Panc1 (cell line): ENCODE data around the gene MUL1. TPM values are rescaled to one million over a fixed set of nuclear protein-coding genes. Genes with fewer than 3 reads are reported as not detected.

Experiments
- ATAC-seq: fragments of 200-7000 bp; cut with Tn5 transposase; 2 replicates; pipeline ENCODE4 v1.9.1; 2020; ENCODE audit warnings: mild to moderate bottlenecking, moderate library complexity
- BruUV-seq: library from RNA; stranded (reverse); fragments of 400-500 nt; replicated peaks from 2 replicates; lab custom pipeline; 2021; lab: Mats Ljungman, UMichigan
- CTCF ChIA-PET: fragments of 300-600 bp; sonication (Branson Sonifier 250); formaldehyde crosslinking; loops from one replicate; lab custom pipeline; 2022; ENCODE audit warnings: antibody characterized with exemption; lab: Charles Lee
- POLR2A ChIA-PET: fragments of 300-600 bp; sonication (Branson Sonifier 250); formaldehyde crosslinking; loops from one replicate; lab custom pipeline; 2022; ENCODE audit warnings: antibody characterized with exemption; lab: Charles Lee
- DNase-seq: peaks from one replicate; pipeline ENCODE4 v3.0.0-alpha.2; 2010; ENCODE audit warnings: low read depth, low spot score
- H3K27ac ChIP-seq: 2 replicates; pipeline ENCODE4 v1.5.1; 2011; ENCODE audit warnings: mild to moderate bottlenecking, low read length, inconsistent platforms
- H3K27me3 ChIP-seq: fragments of 200-500 bp; sonication (Bioruptor generic); 2 replicates; pipeline ENCODE4 v1.6.0; 2014; ENCODE audit warnings: low read length, inconsistent platforms; ENCODE audit not compliant: control insufficient read depth, insufficient read depth
- H3K36me3 ChIP-seq: fragments of 200-500 bp; sonication (Bioruptor generic); 2 replicates; pipeline ENCODE4 v1.5.1; 2014; ENCODE audit warnings: inconsistent platforms, mild to moderate bottlenecking, low read length, moderate library complexity; ENCODE audit not compliant: control insufficient read depth, insufficient read depth
- H3K4me1 ChIP-seq: 2 replicates; pipeline ENCODE4 v1.5.1; 2011; ENCODE audit warnings: inconsistent platforms, mild to moderate bottlenecking, low read length, moderate library complexity; ENCODE audit not compliant: control insufficient read depth, insufficient read depth
- H3K4me3 ChIP-seq, 2 experiments: 2 replicates each; pipeline ENCODE4 v1.5.1; 2011 to 2012; ENCODE audit warnings: low read depth in 2 of 2, low read length in 2 of 2, mild to moderate bottlenecking in 2 of 2, inconsistent platforms in 1 of 2, moderate library complexity in 1 of 2
- H3K9me3 ChIP-seq: fragments of 200-500 bp; sonication (Bioruptor generic); 2 replicates; pipeline ENCODE4 v1.5.1; 2014; ENCODE audit warnings: low read depth, mild to moderate bottlenecking, inconsistent platforms, low read length, moderate library complexity; ENCODE audit not compliant: control insufficient read depth, insufficient read depth
- POLR2AphosphoS5 ChIP-seq: IDR thresholded peaks from 2 replicates; pipeline ENCODE4 v1.6.1; 2012; ENCODE audit warnings: mild to moderate bottlenecking, low read depth, low read length, moderate library complexity
- SIN3A ChIP-seq: IDR thresholded peaks from 2 replicates; pipeline ENCODE4 v1.6.1; 2012; ENCODE audit warnings: low read depth, mild to moderate bottlenecking, low read length, moderate library complexity, borderline replicate concordance; ENCODE audit not compliant: insufficient read depth
- in situ Hi-C: cut with HindIII; loops from 2 replicates; pipeline ENCODE4 v1.10.0; 2016; ENCODE audit warnings: low sequenced_read_pairs, low pct_unique_long_range_greater_than_20kb
- intact Hi-C: fragments of 100-400 bp; cut with micrococcal nuclease; formaldehyde crosslinking; loops from one replicate; pipeline ENCODE4 v1.10.0; 2022; ENCODE audit not compliant: unreplicated experiment
- total RNA-seq: library from RNA; stranded (reverse); gene quantifications from one replicate; pipeline ENCODE4 v1.2.1, GENCODE V29; 2021; ENCODE audit not compliant: unreplicated experiment
- TF ChIP-seq, protein P1 (sequence below): fragments of 450-650 bp; IDR thresholded peaks from 2 replicates; pipeline ENCODE4 v1.5.1; 2017; ENCODE audit warnings: mild to moderate bottlenecking

Gene MUL1
- total RNA-seq, 1 experiment from 2014 or later = 39.4 TPM

DNA sequence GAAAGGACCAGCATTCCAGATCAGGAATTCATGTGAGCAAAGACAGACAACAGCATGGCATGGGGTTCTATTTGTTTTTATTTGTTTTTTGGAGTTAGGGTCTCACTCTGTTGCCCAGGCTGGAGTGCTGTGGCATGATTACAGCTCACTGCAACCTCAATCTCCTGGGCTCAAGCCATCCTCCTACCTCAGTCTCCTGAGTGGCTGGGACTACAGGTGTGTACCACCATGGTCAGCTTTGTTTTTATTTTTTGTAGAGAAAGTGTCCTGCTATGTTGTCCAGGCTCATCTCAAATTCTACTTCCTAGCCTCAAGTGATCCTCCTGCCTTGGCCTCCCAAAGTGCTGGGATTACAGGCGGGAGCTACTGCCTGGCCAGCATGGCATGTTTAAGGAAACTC lies 12.3 kb downstream of the MUL1 start:
- ChIA-PET CTCF (no interaction called here), POLR2A (no interaction called here)
- in situ Hi-C loops (no loop called here), intact Hi-C loops (no loop called here)
- DNase-seq (no peak), ATAC-seq (no peak)
- no peaks in the 10 kb centered on the region for H3K9me3 ChIP-seq
- no peaks in the 10 kb centered on the region for H3K27me3 ChIP-seq
- H3K4me3 ChIP-seq = no peak overlapping the region
- H3K36me3 ChIP-seq = no peaks in the 10 kb centered on the region; the same call in 1 of the 2 replicates
- no peak overlapping the region for H3K27ac ChIP-seq
- BruUV-seq = no TSS peak
- no peaks in the 10 kb centered on the region for H3K4me1 ChIP-seq
- TF ChIP-seq POLR2AphosphoS5 = no peak

DNA sequence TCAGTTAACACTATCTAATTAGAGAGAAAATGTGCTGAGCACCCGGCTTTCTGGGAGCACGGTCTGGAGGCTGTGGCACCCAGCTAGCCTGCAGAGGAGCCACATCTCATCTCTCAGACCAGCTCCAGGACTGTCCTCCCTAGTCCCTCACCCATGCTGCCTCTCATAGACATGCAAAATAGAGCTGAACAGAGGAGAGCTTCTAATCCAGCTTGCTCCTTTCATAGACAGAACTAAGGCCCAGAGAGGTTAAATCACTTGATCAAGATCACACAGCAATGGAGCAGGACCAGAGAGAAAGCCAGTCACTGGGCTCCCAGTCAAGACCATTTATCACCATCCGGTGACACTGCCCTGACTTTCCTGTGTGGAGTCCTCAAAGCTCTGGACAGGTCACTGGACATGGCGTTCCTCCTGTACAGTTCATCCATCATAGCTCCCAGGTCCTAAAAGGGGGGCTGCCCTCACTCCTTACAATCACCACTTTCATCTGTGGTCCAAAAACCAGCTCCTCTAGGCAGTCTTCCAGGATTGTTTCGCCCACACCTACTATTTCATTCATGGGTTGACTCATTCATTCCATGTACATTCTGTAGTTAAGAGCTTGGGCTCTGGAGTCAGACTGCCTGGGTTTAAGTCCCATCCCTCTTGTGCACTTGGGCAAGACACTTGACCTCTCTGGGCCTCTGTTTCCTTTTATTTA lies 13.2 kb downstream of the MUL1 start:
- DNase-seq = no peak
- POLR2A ChIA-PET = interaction anchor here (0.6 kb wide), 1 partner anchor 104 kb away, joined by 4 read pairs; no protein-coding TSS in a partner anchor
- intact Hi-C loops (loop anchor here (5.0 kb wide), 2 partner anchors 117 to 577 kb away; no protein-coding TSS in a partner anchor), in situ Hi-C loops (no loop called here)
- BruUV-seq = no TSS peak
- peak; percentile 15; the same call in 1 of the 2 replicates for ATAC-seq
- H3K27me3 ChIP-seq = no peaks in the 10 kb centered on the region
- no peak overlapping the region for H3K27ac ChIP-seq
- CTCF ChIA-PET = interaction anchor here (0.5 to 1.4 kb wide), 2 partner anchors 133 to 363 kb away, joined by 3 to 7 read pairs; no protein-coding TSS in a partner anchor
- H3K36me3 ChIP-seq = no peaks in the 10 kb centered on the region; the same call in 1 of the 2 replicates
- TF ChIP-seq POLR2AphosphoS5 (no peak), SIN3A (no peak)
- TF ChIP-seq, protein P1, sequence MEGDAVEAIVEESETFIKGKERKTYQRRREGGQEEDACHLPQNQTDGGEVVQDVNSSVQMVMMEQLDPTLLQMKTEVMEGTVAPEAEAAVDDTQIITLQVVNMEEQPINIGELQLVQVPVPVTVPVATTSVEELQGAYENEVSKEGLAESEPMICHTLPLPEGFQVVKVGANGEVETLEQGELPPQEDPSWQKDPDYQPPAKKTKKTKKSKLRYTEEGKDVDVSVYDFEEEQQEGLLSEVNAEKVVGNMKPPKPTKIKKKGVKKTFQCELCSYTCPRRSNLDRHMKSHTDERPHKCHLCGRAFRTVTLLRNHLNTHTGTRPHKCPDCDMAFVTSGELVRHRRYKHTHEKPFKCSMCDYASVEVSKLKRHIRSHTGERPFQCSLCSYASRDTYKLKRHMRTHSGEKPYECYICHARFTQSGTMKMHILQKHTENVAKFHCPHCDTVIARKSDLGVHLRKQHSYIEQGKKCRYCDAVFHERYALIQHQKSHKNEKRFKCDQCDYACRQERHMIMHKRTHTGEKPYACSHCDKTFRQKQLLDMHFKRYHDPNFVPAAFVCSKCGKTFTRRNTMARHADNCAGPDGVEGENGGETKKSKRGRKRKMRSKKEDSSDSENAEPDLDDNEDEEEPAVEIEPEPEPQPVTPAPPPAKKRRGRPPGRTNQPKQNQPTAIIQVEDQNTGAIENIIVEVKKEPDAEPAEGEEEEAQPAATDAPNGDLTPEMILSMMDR = no peak
- H3K4me1 ChIP-seq = no peaks in the 10 kb centered on the region
- H3K4me3 ChIP-seq = no peak overlapping the region
- H3K9me3 ChIP-seq = no peaks in the 10 kb centered on the region

DNA sequence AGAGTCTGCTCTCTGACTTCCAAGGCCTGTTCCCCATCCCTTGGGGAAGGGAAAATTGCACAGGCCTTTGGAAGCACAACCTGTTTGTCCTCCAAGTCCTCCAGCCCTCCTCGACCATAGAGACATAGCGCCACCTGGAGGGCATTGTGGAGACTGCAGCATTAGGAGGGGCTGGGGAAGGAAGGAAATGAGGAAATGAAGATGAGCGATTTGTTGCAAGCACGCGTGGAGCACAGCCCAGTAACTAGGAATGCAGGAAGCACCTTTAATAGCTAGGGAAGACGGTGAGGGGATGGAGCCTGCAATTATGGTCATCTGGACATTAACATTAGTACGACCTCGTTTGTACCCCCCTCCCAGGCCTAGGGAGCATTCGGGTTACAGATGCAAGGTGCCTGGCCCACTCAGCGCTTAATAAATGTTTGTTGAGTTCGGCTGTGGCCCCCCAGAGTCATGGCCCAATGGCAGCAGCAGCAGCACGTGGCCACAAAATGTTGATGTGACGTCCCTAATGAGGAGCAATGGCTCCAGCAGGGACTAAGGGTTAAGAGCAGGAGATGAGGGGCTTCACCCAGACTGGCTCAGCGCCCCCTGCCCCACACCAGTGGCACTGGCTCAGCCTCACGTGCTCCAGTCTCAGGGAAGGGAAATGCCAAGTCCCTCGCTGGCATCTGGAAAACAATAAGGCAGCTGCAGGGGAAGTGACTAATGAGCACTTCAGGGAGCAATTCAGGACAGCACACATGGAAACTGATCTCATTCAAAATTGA lies 13.9 kb downstream of the MUL1 start:
- no peak overlapping the region for H3K27ac ChIP-seq
- H3K27me3 ChIP-seq = no peaks in the 10 kb centered on the region
- ATAC-seq (peak; percentile 72), DNase-seq (peak; percentile 90)
- ChIA-PET CTCF (interaction anchor here (0.6 to 1.4 kb wide), 5 partner anchors 132 to 810 kb away, joined by 3 to 5 read pairs (median 4); no protein-coding TSS in a partner anchor), POLR2A (no interaction called here)
- H3K9me3 ChIP-seq = no peaks in the 10 kb centered on the region
- intact Hi-C loops (loop anchor here (2.0 to 5.0 kb wide), 3 partner anchors 117 to 577 kb away; no protein-coding TSS in a partner anchor), in situ Hi-C loops (no loop called here)
- BruUV-seq = no TSS peak
- H3K4me3 ChIP-seq = no peak overlapping the region
- H3K36me3 ChIP-seq = no peaks in the 10 kb centered on the region
- H3K4me1 ChIP-seq = no peaks in the 10 kb centered on the region
- TF ChIP-seq, protein P1 = peak; percentile 94
- TF ChIP-seq POLR2AphosphoS5 = no peak
